CD4-positive, alpha-beta memory T cell (primary cell): ENCODE measurements around the gene IL17RC. TPM values are rescaled to one million over a fixed set of nuclear protein-coding genes. Genes with fewer than 3 reads are reported as not detected.

Experiments used
- polyA plus RNA-seq, 2 donors: library from polyadenylated mRNA; unstranded; fragments of 300-500 nt; fragmentation: Illumina TruSeq; gene quantifications; one replicate each; pipeline ENCODE4 v1.2.3, GENCODE V29; 2021
- total RNA-seq, 2 experiments: library from RNA; stranded (reverse); gene quantifications; one replicate each; pipeline ENCODE4 v1.2.3, GENCODE V29; 2021

Gene IL17RC
- total and polyA plus RNA-seq, 4 experiments from 2014 or later: 0.61 to 8.4 (median 3.4) TPM

Other genes with a start within 250 kb of the IL17RC start
- gene CPNE9, start 213.3 kb upstream of the IL17RC start, total RNA-seq: under 1 TPM; 0.58 to 0.64 TPM
- gene CPNE9, start 213.3 kb upstream of the IL17RC start, polyA plus RNA-seq: not detected
- 10 to 100 TPM; 40.4 to 40.5 TPM for gene BRPF1, start 185.4 kb upstream of the IL17RC start, total RNA-seq
- 10 to 100 TPM in 1 of 2 donors, 1 to 10 TPM in 1; 3.0 to 23.3 TPM for gene BRPF1, start 185.4 kb upstream of the IL17RC start, polyA plus RNA-seq
- gene OGG1, start 167.1 kb upstream of the IL17RC start, total RNA-seq: 10 to 100 TPM; 40.4 to 46.9 TPM
- 10 to 100 TPM; 29.2 to 31.5 TPM for gene OGG1, start 167.1 kb upstream of the IL17RC start, polyA plus RNA-seq
- gene CAMK1, start 147.2 kb upstream of the IL17RC start, total RNA-seq: 1 to 10 TPM; 2.1 to 2.6 TPM
- gene CAMK1, start 147.2 kb upstream of the IL17RC start, polyA plus RNA-seq: 1 to 10 TPM; 3.5 to 5.8 TPM
- gene TADA3, start 124.6 kb upstream of the IL17RC start, total RNA-seq: 10 to 100 TPM; 37.6 to 41.4 TPM
- gene TADA3, start 124.6 kb upstream of the IL17RC start, polyA plus RNA-seq: 10 to 100 TPM; 35.3 to 54.6 TPM
- gene ARPC4, start 124.0 kb upstream of the IL17RC start, total RNA-seq: 100 to 1,000 TPM; 164 to 168 TPM
- 100 to 1,000 TPM; 235 to 287 TPM for gene ARPC4, start 124.0 kb upstream of the IL17RC start, polyA plus RNA-seq
- gene TTLL3, start 106.8 kb upstream of the IL17RC start, total RNA-seq: 10 to 100 TPM; 81.4 to 91.7 TPM
- 1 to 10 TPM; 3.0 to 5.9 TPM for gene TTLL3, start 106.8 kb upstream of the IL17RC start, polyA plus RNA-seq
- gene RPUSD3, start 73.1 kb upstream of the IL17RC start, total RNA-seq: 10 to 100 TPM; 63.3 to 67.6 TPM
- 10 to 100 TPM; 55.2 to 68.4 TPM for gene RPUSD3, start 73.1 kb upstream of the IL17RC start, polyA plus RNA-seq
- not detected for gene CIDEC, start 36.8 kb upstream of the IL17RC start, total RNA-seq
- not detected for gene CIDEC, start 36.8 kb upstream of the IL17RC start, polyA plus RNA-seq
- 10 to 100 TPM; 26.5 to 29.1 TPM for gene JAGN1, start 26.5 kb upstream of the IL17RC start, total RNA-seq
- gene JAGN1, start 26.5 kb upstream of the IL17RC start, polyA plus RNA-seq: 10 to 100 TPM; 40.8 to 48.3 TPM
- 1 to 10 TPM; 1.5 to 2.4 TPM for gene IL17RE, start 14.2 kb upstream of the IL17RC start, total RNA-seq
- gene IL17RE, start 14.2 kb upstream of the IL17RC start, polyA plus RNA-seq: 1 to 10 TPM in 1 of 2 donors, under 1 TPM in 1; 0.65 to 1.6 TPM
- 10 to 100 TPM; 47.7 to 58.2 TPM for gene CRELD1, start 16.7 kb downstream of the IL17RC start, total RNA-seq
- 10 to 100 TPM; 17.3 to 28.2 TPM for gene CRELD1, start 16.7 kb downstream of the IL17RC start, polyA plus RNA-seq
- 1 to 10 TPM; 8.2 to 9.8 TPM for gene PRRT3, start 35.3 kb downstream of the IL17RC start, total RNA-seq
- 1 to 10 TPM; 2.9 to 4.6 TPM for gene PRRT3, start 35.3 kb downstream of the IL17RC start, polyA plus RNA-seq
- gene EMC3, start 69.7 kb downstream of the IL17RC start, total RNA-seq: 10 to 100 TPM; 33.4 to 37.9 TPM
- gene EMC3, start 69.7 kb downstream of the IL17RC start, polyA plus RNA-seq: 10 to 100 TPM; 76.5 to 76.8 TPM
- 10 to 100 TPM; 28.1 to 28.3 TPM for gene FANCD2, start 109.3 kb downstream of the IL17RC start, total RNA-seq
- gene FANCD2, start 109.3 kb downstream of the IL17RC start, polyA plus RNA-seq: 1 to 10 TPM; 5.3 TPM
- gene FANCD2OS, start 191.2 kb downstream of the IL17RC start, total RNA-seq: not detected
- not detected for gene FANCD2OS, start 191.2 kb downstream of the IL17RC start, polyA plus RNA-seq
- gene BRK1, start 198.6 kb downstream of the IL17RC start, total RNA-seq: 10 to 100 TPM; 73.0 to 78.1 TPM
- gene BRK1, start 198.6 kb downstream of the IL17RC start, polyA plus RNA-seq: 100 to 1,000 TPM; 211 to 279 TPM
- gene VHL, start 224.7 kb downstream of the IL17RC start, total RNA-seq: 10 to 100 TPM; 73.7 to 75.9 TPM
- 10 to 100 TPM in 1 of 2 donors, 1 to 10 TPM in 1; 2.0 to 29.9 TPM for gene VHL, start 224.7 kb downstream of the IL17RC start, polyA plus RNA-seq
- 1 to 10 TPM; 4.8 to 5.3 TPM for gene IRAK2, start 247.8 kb downstream of the IL17RC start, total RNA-seq
- 1 to 10 TPM; 4.4 to 5.8 TPM for gene IRAK2, start 247.8 kb downstream of the IL17RC start, polyA plus RNA-seq